ENCODE results near the gene NOS1AP. TPM values are rescaled to one million over a fixed set of nuclear protein-coding genes. Genes with fewer than 3 reads are reported as not detected.

Gene NOS1AP
- total and polyA plus RNA-seq, 9 of the 15 experiments (the other 6 are each of a cell fraction or from before 2014, with no cell fraction given), result 0.07 to 1.5 (median 0.22) TPM

- no peaks in the 10 kb centered on the region for H3K27me3 ChIP-seq (ENCODE audit: control insufficient read depth in 2 of 2, insufficient read depth in 2 of 2, low read length in 2 of 2)
- CTCF ChIA-PET (ENCODE audit: low intra/inter-chr PET ratio), result no interaction called here
- no peak overlapping the region; a peak in 1 of 4 replicates for H3K9ac ChIP-seq (ENCODE audit: insufficient read depth in 1 of 2, low read depth in 2 of 2, low read length in 2 of 2)
- no peaks in the 10 kb centered on the region for H3K36me3 ChIP-seq (ENCODE audit: control insufficient read depth, insufficient read depth, low read length)
- intact Hi-C loops (cut with micrococcal nuclease) (no loop called here), in situ Hi-C loops (cut with MboI) (no loop called here)
- no peaks in the 10 kb centered on the region for H4K20me1 ChIP-seq (replicated peaks; ENCODE audit: control insufficient read depth, insufficient read depth, low read length)
- H2AFZ ChIP-seq (ENCODE audit: low read depth, low read length), result peak overlapping the region; percentile 79
- peak overlapping the region; percentile 23; the same call in 1 of the 2 replicates for H3K4me2 ChIP-seq (ENCODE audit: insufficient read depth, low read length)
- H3K9me3 ChIP-seq (replicated peaks; ENCODE audit: control insufficient read depth, insufficient read depth, low read depth, low read length), result no peaks in the 10 kb centered on the region
- H3K9me1 ChIP-seq (ENCODE audit: control insufficient read depth, insufficient read depth, low read length), result no peaks in the 10 kb centered on the region
- peak overlapping the region; percentile 29 for H3K27ac ChIP-seq (ENCODE audit: extremely low read depth, low read depth, low read length)
- no peaks in the 10 kb centered on the region for H3K79me2 ChIP-seq (ENCODE audit: control insufficient read depth, insufficient read depth, low read length)
- no peak for DNase-seq (ENCODE audit: extremely low read depth in 1 of 4, low spot score in 3 of 4)
- BruUV-seq (replicated peaks), result no TSS peak
- no peak overlapping the region for H3K4me3 ChIP-seq
- peaks cover 0 to 30% of the 10 kb centered on the region in 2 experiments; a peak in 2 of 5 replicates for H3K4me1 ChIP-seq (replicated peaks in 1 of 2; ENCODE audit: control insufficient read depth in 2 of 2, insufficient read depth in 2 of 2, low read length in 2 of 2)
- peak; percentile 55 for FAIRE-seq
- ATAC-seq, result peak; percentile 56
- WGBS (ENCODE audit: insufficient coverage, low coverage, missing lambda C conversion rate), result 12% methylated on average over 5 of the region's 5 CpGs
- POLR2A ChIA-PET, result interaction anchor here (1.0 kb wide), 1 partner anchor 10 kb away, joined by 3 read pairs; no protein-coding TSS in a partner anchor
- TF ChIP-seq FOXA3 (CRISPR knock-in tag; conservative IDR thresholded peaks at IDR 0.05 in 1 of 2, IDR thresholded peaks at IDR 0.05 in 1 of 2) (0 out of 4 replicates have a peak, but pooled peaks of 1 of the 2 experiments have one; percentile 34), ZBTB11 (CRISPR knock-in tag; IDR thresholded peaks at IDR 0.05) (no peak), HMBOX1 (IDR thresholded peaks at IDR 0.05) (no peak), NR2C2 (CRISPR knock-in tag; IDR thresholded peaks at IDR 0.05) (no peak), NR2C2 (tag; IDR thresholded peaks at IDR 0.05) (peak; percentile 25; the same call in 1 of the 2 replicates), SOX6 (IDR thresholded peaks at IDR 0.05) (peak; percentile 48; the same call in 1 of the 2 replicates), FOXK1 (CRISPR knock-in tag; IDR thresholded peaks at IDR 0.05; ENCODE audit: borderline replicate concordance) (no peak), BDP1 (IDR thresholded peaks at IDR 0.05; ENCODE audit: insufficient read depth, insufficient read length) (no peak), NR2C1 (IDR thresholded peaks at IDR 0.05) (0 out of 2 replicates have a peak, but pooled peaks have one; percentile 20), NR2C1 (tag; IDR thresholded peaks at IDR 0.05) (peak; percentile 50; the same call in 1 of the 2 replicates), CHD1 (IDR thresholded peaks at IDR 0.05; ENCODE audit: low read length) (no peak), CEBPB (tag; IDR thresholded peaks at IDR 0.05) (peak; percentile 21; the same call in 1 of the 2 replicates), RBM25 (IDR thresholded peaks at IDR 0.05; ENCODE audit: low read depth, low read length, severe bottlenecking) (no peak), TEAD2 (tag; IDR thresholded peaks at IDR 0.05) (no peak), ZNF830 (CRISPR knock-in tag; IDR thresholded peaks at IDR 0.05) (no peak), ESRRA (IDR thresholded peaks at IDR 0.05; ENCODE audit: borderline replicate concordance, low read depth) (0 out of 2 replicates have a peak, but pooled peaks have one; percentile 15), CAMTA2 (CRISPR knock-in tag; conservative IDR thresholded peaks at IDR 0.05) (no peak), ZNF444 (CRISPR knock-in tag; IDR thresholded peaks at IDR 0.05) (no peak)
Observed at GRCh38 chr1:162405800-162406199, 336.3 kb downstream of the NOS1AP start.
